Endometrial microvascular endothelial cells (primary cell): ENCODE results near the gene ESX1. TPM values are rescaled to one million over a fixed set of nuclear protein-coding genes. Genes with fewer than 3 reads are reported as not detected.

Source experiments
- total RNA-seq: library from RNA; depleted of rRNA; stranded (reverse); fragments of >200 nt; gene quantifications from one replicate; pipeline ENCODE4 v1.2.3, GENCODE V29; 2015; ENCODE audit errors: inconsistent ontology term

Gene ESX1
- total RNA-seq, 1 donor from 2014 or later = not detected

Other genes starting within 250 kb of the ESX1 start
- not detected for gene H2BW1, start 241.2 kb downstream of the ESX1 start, total RNA-seq
- gene H2BW2, start 215.0 kb downstream of the ESX1 start, total RNA-seq = not detected
- gene TMSB15C, start 178.7 kb downstream of the ESX1 start, total RNA-seq = 4.6 TPM
- 0.09 TPM for gene ZCCHC18, start 142.4 kb downstream of the ESX1 start, total RNA-seq
- gene SLC25A53, start 97.9 kb downstream of the ESX1 start, total RNA-seq = 8.4 TPM
- gene FAM199X, start 88.5 kb downstream of the ESX1 start, total RNA-seq = 18.5 TPM